Right kidney (tissue), 1 donor: ENCODE results near the gene KRT81.
"Not testable (repeated sequence)": the region's sequence is repeated elsewhere in the genome, so short reads cannot be mapped to it uniquely, and the experiment has no call there.

Source experiments
- DNase-seq: peaks from one replicate; pipeline ENCODE4 v3.0.0-alpha.2; 2016

The KRT81 gene

GRCh38 chr12:52295663-52296062 is 4.3 kb upstream of the KRT81 start:
- DNase-seq: no peak

GRCh38 chr12:52294803-52295202 is 3.5 kb upstream of the KRT81 start:
- no peak for DNase-seq

GRCh38 chr12:52293926-52294325 is 2.6 kb upstream of the KRT81 start:
- no peak for DNase-seq

GRCh38 chr12:52290483-52291134 is 725 bp downstream of the KRT81 start:
- DNase-seq: not testable (repeated sequence)

GRCh38 chr12:52287816-52288805 is 3.2 kb downstream of the KRT81 start:
- not testable (repeated sequence) for DNase-seq

- DNase-seq: not testable (repeated sequence)
Observed at GRCh38 chr12:52286857-52287785, 4.2 kb downstream of the KRT81 start.

GRCh38 chr12:52285851-52286530 is 5.3 kb downstream of the KRT81 start:
- no peak for DNase-seq

GRCh38 chr12:52285172-52285745 is 6.1 kb downstream of the KRT81 start:
- DNase-seq: no peak

GRCh38 chr12:52284562-52285171 is 6.7 kb downstream of the KRT81 start:
- no peak for DNase-seq

- no peak for DNase-seq
Observed at GRCh38 chr12:52280796-52281560, 10.4 kb downstream of the KRT81 start.

GRCh38 chr12:52280319-52280795 is 11.0 kb downstream of the KRT81 start:
- DNase-seq: no peak

- no peak for DNase-seq
Observed at GRCh38 chr12:52279422-52280318, 11.7 kb downstream of the KRT81 start.

GRCh38 chr12:52278575-52279421 is 12.5 kb downstream of the KRT81 start:
- DNase-seq: peak; percentile 74

GRCh38 chr12:52277486-52278245 is 13.7 kb downstream of the KRT81 start:
- DNase-seq: no peak

- DNase-seq: no peak
Observed at GRCh38 chr12:52275686-52276085, 15.6 kb downstream of the KRT81 start.

GRCh38 chr12:52274521-52275120 is 16.7 kb downstream of the KRT81 start, which contains the start of gene KRT86:
KRT86 (plus strand) TSS chr12:52274645; CDS start chr12:52301917, 27,272 bp downstream.
- DNase-seq: no peak
